Stimulated activated CD4-positive, alpha-beta T cell treated with anti-CD3 and anti-CD28 coated beads, Interleukin-15, amount 100 ng/mL, for 24 hours (primary cell): ENCODE results near the gene EPS8L3.
"Not testable (repeated sequence)": the region's sequence is repeated elsewhere in the genome, so short reads cannot be mapped to it uniquely, and the experiment has no call there.

Source experiments
- DNase-seq: peaks from one replicate; pipeline ENCODE4 v3.0.0-alpha.2; 2020

EPS8L3 gene

GRCh38 chr1:109726728-109727373 is 36.9 kb downstream of the EPS8L3 start:
- no peak for DNase-seq

GRCh38 chr1:109726007-109726406 is 37.7 kb downstream of the EPS8L3 start:
- no peak for DNase-seq

GRCh38 chr1:109725510-109725909 is 38.2 kb downstream of the EPS8L3 start:
- no peak for DNase-seq

DNA sequence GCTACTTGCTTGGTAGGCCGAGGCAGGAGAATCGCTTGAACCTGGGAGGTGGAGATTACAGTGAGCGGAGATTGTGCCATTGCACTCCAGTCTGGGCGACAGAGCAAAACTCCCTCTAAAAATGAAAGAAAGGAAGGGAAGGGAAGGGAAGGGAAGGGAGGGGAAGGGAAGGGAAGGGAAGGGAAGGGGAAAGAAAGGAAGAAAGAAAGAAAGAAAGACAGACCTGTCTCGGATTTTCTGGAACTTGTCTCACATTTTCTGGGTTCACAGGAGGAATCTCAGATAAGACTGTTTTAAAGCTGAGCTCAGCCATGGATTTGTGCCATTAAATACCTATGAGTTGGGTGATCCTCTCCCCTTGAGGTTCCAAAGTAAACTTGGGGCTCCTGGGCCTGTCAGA is 38.8 kb downstream of the EPS8L3 start:
- DNase-seq, result no peak

DNA sequence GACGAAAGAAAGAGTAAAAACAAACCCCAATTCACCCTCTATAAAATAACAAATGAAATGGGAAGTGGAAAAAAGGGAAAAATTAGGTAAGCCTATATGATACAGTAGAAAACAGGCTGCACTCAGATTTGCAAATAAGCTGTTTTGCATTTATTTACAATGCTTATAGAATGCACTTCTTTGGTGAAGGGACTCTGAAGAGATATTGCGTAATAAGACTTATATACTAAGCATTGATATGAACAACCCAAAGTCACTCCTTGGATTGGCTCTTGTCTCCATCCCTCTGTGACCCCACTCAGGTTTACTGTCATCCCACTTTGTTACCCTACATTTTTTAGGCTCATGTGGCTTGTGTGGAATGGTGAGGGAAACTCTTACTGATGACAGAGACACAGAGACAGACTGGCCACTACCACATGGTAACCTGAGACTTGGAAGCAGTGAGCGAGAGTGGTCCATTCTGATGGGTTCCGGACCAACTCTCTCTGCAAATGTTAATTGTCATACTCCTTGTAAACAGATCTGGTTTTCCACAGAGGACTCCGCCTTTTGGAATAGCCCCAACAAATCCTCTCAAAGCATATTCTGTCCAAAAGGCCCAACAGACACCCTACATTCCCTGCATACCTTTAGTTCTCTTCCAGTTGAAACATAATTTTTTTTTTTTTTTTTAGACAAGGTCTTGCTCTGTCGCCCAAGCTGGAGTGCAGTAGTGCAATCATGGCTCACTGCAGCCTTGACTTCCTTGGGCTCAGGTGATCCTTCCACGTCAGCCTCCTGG is 40.6 kb downstream of the EPS8L3 start:
- DNase-seq, result no peak

DNA sequence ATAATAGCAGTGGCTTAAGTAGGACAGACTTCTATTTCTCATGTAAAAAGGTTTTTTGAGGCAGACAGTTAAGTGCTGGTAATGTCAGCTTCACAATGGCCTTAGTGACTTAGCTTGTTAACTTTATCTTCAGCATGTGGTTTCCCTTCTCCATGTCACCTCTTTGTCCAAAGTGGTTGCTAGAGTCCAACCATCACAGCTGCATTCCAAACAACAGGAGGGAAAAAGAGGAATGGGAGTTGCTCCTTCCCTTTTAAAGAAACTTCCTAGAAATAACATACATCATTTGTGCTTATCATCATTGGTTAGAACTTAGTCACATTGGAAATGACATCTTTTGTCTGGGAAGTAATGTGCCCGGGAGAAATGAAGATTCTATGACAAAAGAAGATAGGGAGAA is 41.8 kb downstream of the EPS8L3 start:
- DNase-seq, result no peak

DNA sequence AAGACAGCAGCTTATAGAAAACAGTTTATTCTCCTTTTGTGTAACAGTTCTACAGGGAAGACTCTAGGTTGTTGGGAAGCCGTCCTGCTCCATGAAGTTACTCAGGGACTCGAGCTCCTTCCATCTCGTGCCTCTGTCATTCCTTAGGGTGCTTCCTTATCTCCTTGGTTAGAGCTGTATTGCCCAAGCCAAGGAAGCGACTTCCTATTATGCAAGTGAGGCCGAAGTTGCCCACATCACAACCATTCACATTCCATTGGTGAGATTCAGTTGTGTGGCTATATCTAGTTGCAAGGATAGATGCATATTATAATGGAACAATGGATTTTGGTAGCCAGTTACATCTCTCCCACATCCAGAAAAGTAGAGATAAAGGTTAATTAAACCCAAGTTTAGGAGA is 42.7 kb downstream of the EPS8L3 start:
- no peak for DNase-seq

GRCh38 chr1:109719337-109719837 is 44.3 kb downstream of the EPS8L3 start:
- DNase-seq, result no peak

- no peak for DNase-seq
Observed at GRCh38 chr1:109718495-109718894, 45.2 kb downstream of the EPS8L3 start.

GRCh38 chr1:109717729-109718128 is 46.0 kb downstream of the EPS8L3 start:
- DNase-seq, result no peak

DNA sequence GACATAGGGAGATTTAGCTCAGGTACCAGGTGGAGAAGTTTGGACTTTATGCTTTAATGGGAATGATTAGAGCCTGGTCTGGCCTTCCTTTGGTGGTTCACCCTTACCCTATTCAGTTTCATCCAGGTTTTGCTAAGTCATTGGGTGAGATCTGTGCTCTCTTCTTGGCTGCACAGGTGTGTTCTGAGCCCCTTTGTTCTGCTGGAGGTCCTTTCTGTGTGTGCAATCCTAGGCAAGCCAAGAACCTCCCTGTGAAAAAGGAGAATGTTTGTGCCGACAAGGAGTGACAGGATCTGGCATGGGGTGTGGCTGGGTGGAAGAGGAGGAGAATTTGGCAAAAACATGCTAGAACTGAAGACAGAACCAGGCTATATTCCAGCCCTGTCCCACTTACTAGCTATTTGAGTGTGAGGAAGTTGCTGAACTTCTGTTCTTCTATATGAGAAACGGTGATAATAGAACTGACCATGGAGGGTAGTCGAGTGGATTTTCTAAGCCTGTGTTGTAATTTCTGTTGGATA is 47.1 kb downstream of the EPS8L3 start:
- DNase-seq, result no peak

GRCh38 chr1:109716121-109716520 is 47.6 kb downstream of the EPS8L3 start:
- no peak for DNase-seq

- no peak for DNase-seq
Observed at GRCh38 chr1:109714661-109715372, 48.9 kb downstream of the EPS8L3 start.

- DNase-seq, result no peak
Observed at GRCh38 chr1:109713636-109714035, 50.1 kb downstream of the EPS8L3 start.

- no peak for DNase-seq
Observed at GRCh38 chr1:109712321-109712864, 51.3 kb downstream of the EPS8L3 start.

GRCh38 chr1:109711593-109712320 is 52.0 kb downstream of the EPS8L3 start, which contains the start of gene GSTM5:
TSS of gene GSTM5 (plus strand) at chr1:109712251. CDS start at chr1:109712313, 62 bp downstream.
- not testable (repeated sequence) for DNase-seq

- DNase-seq, result not testable (repeated sequence)
Observed at GRCh38 chr1:109709822-109710221, 53.9 kb downstream of the EPS8L3 start.

- DNase-seq, result not testable (repeated sequence)
Observed at GRCh38 chr1:109708949-109709348, 54.8 kb downstream of the EPS8L3 start.

GRCh38 chr1:109705411-109705810 is 58.3 kb downstream of the EPS8L3 start:
- DNase-seq, result no peak

- DNase-seq, result no peak
Observed at GRCh38 chr1:109704173-109704572, 59.5 kb downstream of the EPS8L3 start.

GRCh38 chr1:109702940-109703339 is 60.8 kb downstream of the EPS8L3 start:
- not testable (repeated sequence) for DNase-seq
